HCT116 (cell line): ENCODE data around the gene TP53RK. TPM values are rescaled to one million over a fixed set of nuclear protein-coding genes. Genes with fewer than 3 reads are reported as not detected.

Experiments
- ATAC-seq: fragments of 200-7000 bp; cut with Tn5 transposase; 2 replicates; pipeline ENCODE4 v1.9.1; 2020; ENCODE audit warnings: mild to moderate bottlenecking, moderate library complexity
- BruUV-seq: library from RNA; stranded (reverse); fragments of 400-500 nt; replicated peaks from 2 replicates; lab custom pipeline; 2021; lab: Mats Ljungman, UMichigan
- CTCF ChIA-PET: fragments of 300-600 bp; sonication (Branson Sonifier 250); formaldehyde crosslinking; loops from one replicate; lab custom pipeline; 2021; ENCODE audit warnings: antibody characterized with exemption; lab: Charles Lee
- POLR2A ChIA-PET: fragments of 300-600, 350-600 bp; sonication (Branson Sonifier 250); formaldehyde crosslinking; loops from one replicate; lab custom pipeline; 2021; ENCODE audit warnings: antibody characterized with exemption; lab: Charles Lee
- RAD21 ChIA-PET, 2 experiments: fragments of 300-600 bp; sonication (Branson Sonifier 250); formaldehyde crosslinking; loops; one replicate each; lab custom pipeline; 2023; ENCODE audit warnings: low total read pairs in 2 of 2; ENCODE audit not compliant: uncharacterized antibody in 2 of 2, unreplicated experiment in 2 of 2, low non-redundant PET in 1 of 2; lab: Charles Lee
- DNase-seq: peaks from one replicate; pipeline ENCODE4 v3.0.0-alpha.2; 2010; ENCODE audit warnings: low read depth, low spot score
- H2AFZ ChIP-seq: fragments of 200-600 bp; shearing (Covaris generic), sonication (generic); 2 replicates; pipeline ENCODE4 v1.6.1; 2017; ENCODE audit warnings: low read depth, mixed run types, mixed read lengths, antibody characterized with exemption, low read length; ENCODE audit not compliant: poor library complexity, severe bottlenecking
- H3K27ac ChIP-seq: 2 replicates; pipeline ENCODE4 v1.5.1; 2012; ENCODE audit warnings: low read depth, low read length
- H3K27me3 ChIP-seq: fragments of 200-600 bp; sonication (generic); 2 replicates; pipeline ENCODE4 v1.6.1; 2016; ENCODE audit warnings: mixed run types, low read length, mixed read lengths; ENCODE audit not compliant: insufficient read depth
- H3K36me3 ChIP-seq, 2 experiments: fragments of 200-500 bp in 1 of 2; fragments of 200-600 bp in 1 of 2; sonication (Bioruptor generic) in 1 of 2; sonication (generic) in 1 of 2; 2 replicates each; pipeline versions ENCODE4 v1.5.1 to v1.6.1; 2014 to 2016; ENCODE audit warnings: low read length in 2 of 2, inconsistent platforms in 1 of 2, mixed read lengths in 1 of 2, mixed run types in 1 of 2; ENCODE audit not compliant: insufficient read depth in 2 of 2, control insufficient read depth in 1 of 2
- H3K4me1 ChIP-seq, 2 experiments: fragments of 200-600 bp in 1 of 2; sonication (generic) in 1 of 2; 2 replicates each; pipeline versions ENCODE4 v1.5.1 to v1.6.1; 2012 to 2017; ENCODE audit warnings: low read length in 2 of 2, inconsistent platforms in 1 of 2, mild to moderate bottlenecking in 1 of 2, mixed read lengths in 1 of 2, mixed run types in 1 of 2, moderate library complexity in 1 of 2; ENCODE audit not compliant: insufficient read depth in 2 of 2, control insufficient read depth in 1 of 2
- H3K4me2 ChIP-seq: fragments of 200-600 bp; sonication (generic); 2 replicates; pipeline ENCODE4 v1.6.1; 2017; ENCODE audit warnings: mixed run types, low read length, mixed read lengths
- H3K4me3 ChIP-seq, 2 experiments: fragments of 200-600 bp in 1 of 2; sonication (generic) in 1 of 2; replicated peaks in 1 of 2; 2 replicates each; pipeline ENCODE4 v1.5.1; 2011 to 2016; ENCODE audit warnings: low read length in 2 of 2, control low read depth in 1 of 2, low read depth in 1 of 2, mild to moderate bottlenecking in 1 of 2, mixed read lengths in 1 of 2, mixed run types in 1 of 2
- H3K79me2 ChIP-seq: fragments of 200-600 bp; sonication (generic); 2 replicates; pipeline ENCODE4 v1.6.1; 2017; ENCODE audit warnings: mild to moderate bottlenecking, mixed run types, low read length, moderate library complexity, mixed read lengths; ENCODE audit not compliant: insufficient read depth
- H3K9ac ChIP-seq: fragments of 200-600 bp; sonication (generic); 2 replicates; pipeline ENCODE4 v1.6.1; 2016; ENCODE audit warnings: low read length, mixed read lengths
- H3K9me2 ChIP-seq: fragments of 200-600 bp; sonication (generic), shearing (Covaris generic); 2 replicates; pipeline ENCODE4 v1.6.1; 2017; ENCODE audit warnings: mixed run types, mild to moderate bottlenecking, moderate library complexity; ENCODE audit not compliant: insufficient read depth
- H3K9me3 ChIP-seq, 2 experiments: fragments of 200-500 bp in 1 of 2; fragments of 200-600 bp in 1 of 2; sonication (Bioruptor generic) in 1 of 2; sonication (generic) in 1 of 2; 2 replicates each; pipeline ENCODE4 v1.6.1; 2014 to 2017; ENCODE audit warnings: low read length in 2 of 2, mixed read lengths in 2 of 2, inconsistent platforms in 1 of 2, low read depth in 1 of 2, mild to moderate bottlenecking in 1 of 2, mixed run types in 1 of 2, moderate library complexity in 1 of 2; ENCODE audit not compliant: control insufficient read depth in 1 of 2, insufficient read depth in 1 of 2
- H4K20me1 ChIP-seq: fragments of 200-600 bp; sonication (generic), shearing (Covaris generic); 2 replicates; pipeline ENCODE4 v1.6.1; 2017; ENCODE audit warnings: mixed run types, mild to moderate bottlenecking, moderate library complexity; ENCODE audit not compliant: insufficient read depth
- CBX3 ChIP-seq: IDR thresholded peaks from 2 replicates; pipeline ENCODE4 v1.6.1; 2012; ENCODE audit warnings: low read depth
- CEBPB ChIP-seq: IDR thresholded peaks from 2 replicates; pipeline ENCODE4 v1.6.1; 2012; ENCODE audit warnings: low read depth
- ELF1 ChIP-seq: IDR thresholded peaks from 2 replicates; pipeline ENCODE4 v1.6.1; 2012; ENCODE audit warnings: low read depth, borderline replicate concordance
- EZH2 ChIP-seq: fragments of 200-600 bp; sonication (generic); IDR thresholded peaks from 2 replicates; pipeline ENCODE4 v1.6.1; 2017; ENCODE audit warnings: antibody characterized with exemption, mixed run types
- EZH2phosphoT487 ChIP-seq: fragments of 200-600 bp; IDR thresholded peaks from 2 replicates; pipeline ENCODE4 v1.6.1; 2018; ENCODE audit warnings: antibody characterized with exemption, borderline replicate concordance
- POLR2A ChIP-seq: IDR thresholded peaks from 2 replicates; pipeline ENCODE4 v1.7.0; 2011; ENCODE audit warnings: borderline replicate concordance; ENCODE audit not compliant: insufficient read depth, insufficient read length; ENCODE audit errors: extremely low read depth
- SIN3A ChIP-seq: IDR thresholded peaks from 2 replicates; pipeline ENCODE4 v1.6.1; 2012; ENCODE audit warnings: low read depth
- SRF ChIP-seq: IDR thresholded peaks from 2 replicates; pipeline ENCODE4 v1.6.1; 2012; ENCODE audit warnings: low read depth
- TCF7L2 ChIP-seq: IDR thresholded peaks from 2 replicates; pipeline ENCODE4 v1.7.0; 2011; ENCODE audit warnings: borderline replicate concordance, inconsistent platforms; ENCODE audit not compliant: insufficient read depth, insufficient read length; ENCODE audit errors: extremely low read depth
- YY1 ChIP-seq: IDR thresholded peaks from 2 replicates; pipeline ENCODE4 v1.6.1; 2011; ENCODE audit warnings: low read length, low read depth, moderate library complexity, mild to moderate bottlenecking; ENCODE audit not compliant: insufficient replicate concordance; ENCODE audit errors: extremely low read depth
- ZFX ChIP-seq: fragments of 450-650 bp; IDR thresholded peaks from 2 replicates; pipeline ENCODE4 v1.6.1; 2017
- ZNF274 ChIP-seq: fragments of 200-500 bp; sonication (Bioruptor generic); IDR thresholded peaks from 2 replicates; pipeline ENCODE4 v1.6.1; 2014; ENCODE audit warnings: mild to moderate bottlenecking, low read depth, low read length, inconsistent platforms
- intact Hi-C: fragments of 100-400 bp; cut with micrococcal nuclease; formaldehyde crosslinking; loops from 2 replicates; pipeline ENCODE4 v1.10.0; 2022
- total RNA-seq: library from RNA; stranded (reverse); gene quantifications from one replicate; pipeline ENCODE4 v1.2.1, GENCODE V29; 2021; ENCODE audit not compliant: unreplicated experiment
- TF ChIP-seq, protein P1 (sequence below): IDR thresholded peaks from 2 replicates; pipeline ENCODE4 v1.6.1; 2012
- TF ChIP-seq, protein P2 (sequence below): IDR thresholded peaks from 2 replicates; pipeline ENCODE4 v1.6.1; 2012; ENCODE audit warnings: low read depth
- TF ChIP-seq, protein P3 (sequence below): IDR thresholded peaks from 2 replicates; pipeline ENCODE4 v1.6.1; 2011; ENCODE audit warnings: mild to moderate bottlenecking, low read length, moderate library complexity; ENCODE audit not compliant: insufficient replicate concordance; ENCODE audit errors: extremely low read depth
- TF ChIP-seq, protein P4 (sequence below), 3 experiments: fragments of 200-600 bp in 1 of 3; sonication (generic) in 1 of 3; IDR thresholded peaks in 2 of 3; conservative IDR thresholded peaks in 1 of 3; 2 replicates each; pipeline ENCODE4 v1.5.1; 2012 to 2017; ENCODE audit warnings: low read depth in 2 of 3, low read length in 2 of 3, antibody characterized with exemption in 1 of 3, borderline replicate concordance in 1 of 3, control low read depth in 1 of 3, mild to moderate bottlenecking in 1 of 3, mixed read lengths in 1 of 3, mixed run types in 1 of 3, moderate library complexity in 1 of 3; ENCODE audit not compliant: insufficient read depth in 1 of 3

TP53RK gene
- total RNA-seq, 1 experiment from 2014 or later, result 9.2 TPM

DNA sequence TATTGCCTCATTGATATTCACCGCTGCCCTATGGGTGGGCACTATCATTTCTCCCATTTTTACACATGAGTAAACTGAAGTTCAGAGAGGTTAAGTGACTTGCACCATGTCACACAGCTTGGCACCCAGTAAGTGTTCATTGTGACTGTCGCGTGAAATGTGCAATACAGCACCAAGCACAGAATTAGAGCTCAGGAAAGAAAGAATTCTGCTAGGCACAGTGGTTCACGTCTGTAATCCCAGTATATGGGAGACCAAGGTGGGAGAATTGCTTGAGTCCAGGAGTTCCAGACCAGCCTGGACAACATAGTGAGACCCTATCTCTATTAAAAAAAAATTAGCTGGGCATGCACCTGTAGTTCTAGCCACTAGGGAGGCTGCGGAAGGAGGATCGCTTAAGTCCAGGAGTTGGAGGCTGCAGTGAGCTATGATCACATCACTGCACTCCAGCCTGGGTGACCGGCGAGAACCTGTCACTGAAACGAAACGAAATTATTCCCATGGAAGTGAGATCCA, 38.6 kb downstream of the TP53RK start (continued):
- TF ChIP-seq EZH2phosphoT487, result no peak
- TF ChIP-seq, protein P1, sequence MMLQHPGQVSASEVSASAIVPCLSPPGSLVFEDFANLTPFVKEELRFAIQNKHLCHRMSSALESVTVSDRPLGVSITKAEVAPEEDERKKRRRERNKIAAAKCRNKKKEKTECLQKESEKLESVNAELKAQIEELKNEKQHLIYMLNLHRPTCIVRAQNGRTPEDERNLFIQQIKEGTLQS, result no peak
- TF ChIP-seq, protein P2, sequence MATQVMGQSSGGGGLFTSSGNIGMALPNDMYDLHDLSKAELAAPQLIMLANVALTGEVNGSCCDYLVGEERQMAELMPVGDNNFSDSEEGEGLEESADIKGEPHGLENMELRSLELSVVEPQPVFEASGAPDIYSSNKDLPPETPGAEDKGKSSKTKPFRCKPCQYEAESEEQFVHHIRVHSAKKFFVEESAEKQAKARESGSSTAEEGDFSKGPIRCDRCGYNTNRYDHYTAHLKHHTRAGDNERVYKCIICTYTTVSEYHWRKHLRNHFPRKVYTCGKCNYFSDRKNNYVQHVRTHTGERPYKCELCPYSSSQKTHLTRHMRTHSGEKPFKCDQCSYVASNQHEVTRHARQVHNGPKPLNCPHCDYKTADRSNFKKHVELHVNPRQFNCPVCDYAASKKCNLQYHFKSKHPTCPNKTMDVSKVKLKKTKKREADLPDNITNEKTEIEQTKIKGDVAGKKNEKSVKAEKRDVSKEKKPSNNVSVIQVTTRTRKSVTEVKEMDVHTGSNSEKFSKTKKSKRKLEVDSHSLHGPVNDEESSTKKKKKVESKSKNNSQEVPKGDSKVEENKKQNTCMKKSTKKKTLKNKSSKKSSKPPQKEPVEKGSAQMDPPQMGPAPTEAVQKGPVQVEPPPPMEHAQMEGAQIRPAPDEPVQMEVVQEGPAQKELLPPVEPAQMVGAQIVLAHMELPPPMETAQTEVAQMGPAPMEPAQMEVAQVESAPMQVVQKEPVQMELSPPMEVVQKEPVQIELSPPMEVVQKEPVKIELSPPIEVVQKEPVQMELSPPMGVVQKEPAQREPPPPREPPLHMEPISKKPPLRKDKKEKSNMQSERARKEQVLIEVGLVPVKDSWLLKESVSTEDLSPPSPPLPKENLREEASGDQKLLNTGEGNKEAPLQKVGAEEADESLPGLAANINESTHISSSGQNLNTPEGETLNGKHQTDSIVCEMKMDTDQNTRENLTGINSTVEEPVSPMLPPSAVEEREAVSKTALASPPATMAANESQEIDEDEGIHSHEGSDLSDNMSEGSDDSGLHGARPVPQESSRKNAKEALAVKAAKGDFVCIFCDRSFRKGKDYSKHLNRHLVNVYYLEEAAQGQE, result no peak
- TF ChIP-seq, protein P3, sequence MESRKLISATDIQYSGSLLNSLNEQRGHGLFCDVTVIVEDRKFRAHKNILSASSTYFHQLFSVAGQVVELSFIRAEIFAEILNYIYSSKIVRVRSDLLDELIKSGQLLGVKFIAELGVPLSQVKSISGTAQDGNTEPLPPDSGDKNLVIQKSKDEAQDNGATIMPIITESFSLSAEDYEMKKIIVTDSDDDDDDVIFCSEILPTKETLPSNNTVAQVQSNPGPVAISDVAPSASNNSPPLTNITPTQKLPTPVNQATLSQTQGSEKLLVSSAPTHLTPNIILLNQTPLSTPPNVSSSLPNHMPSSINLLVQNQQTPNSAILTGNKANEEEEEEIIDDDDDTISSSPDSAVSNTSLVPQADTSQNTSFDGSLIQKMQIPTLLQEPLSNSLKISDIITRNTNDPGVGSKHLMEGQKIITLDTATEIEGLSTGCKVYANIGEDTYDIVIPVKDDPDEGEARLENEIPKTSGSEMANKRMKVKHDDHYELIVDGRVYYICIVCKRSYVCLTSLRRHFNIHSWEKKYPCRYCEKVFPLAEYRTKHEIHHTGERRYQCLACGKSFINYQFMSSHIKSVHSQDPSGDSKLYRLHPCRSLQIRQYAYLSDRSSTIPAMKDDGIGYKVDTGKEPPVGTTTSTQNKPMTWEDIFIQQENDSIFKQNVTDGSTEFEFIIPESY, result no peak
- TF ChIP-seq ZFX, result no peak

DNA sequence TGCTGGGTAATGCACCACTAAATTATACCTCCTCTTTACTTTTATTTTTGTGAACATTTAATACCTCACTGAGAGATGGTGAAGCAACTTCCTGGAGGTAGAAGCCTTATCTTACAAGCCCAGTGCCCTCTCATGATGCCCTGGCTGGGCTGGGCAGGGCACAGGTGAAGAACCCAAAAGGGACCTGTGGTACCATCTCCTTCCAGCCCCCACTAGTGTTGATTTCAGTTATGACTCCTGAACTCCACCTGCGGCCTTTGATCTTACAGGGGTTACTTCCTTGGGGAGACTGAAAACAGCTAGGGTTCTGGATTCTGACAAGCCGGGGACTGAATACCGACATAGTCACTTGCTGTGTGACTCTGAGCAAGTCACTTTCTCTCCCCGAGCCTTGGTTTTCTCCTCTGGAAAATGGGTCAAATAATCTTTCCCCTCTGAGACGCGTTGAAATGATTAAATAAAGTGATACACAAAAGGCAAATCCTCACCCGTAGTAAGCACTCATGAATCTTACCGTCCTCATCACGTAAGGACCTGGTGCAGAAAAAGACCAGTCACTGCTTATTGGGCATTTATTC, 39.2 kb downstream of the TP53RK start:
- no peak for ATAC-seq
- Histone ChIP-seq H3K36me3 (no peaks in the 10 kb centered on the region), H2AFZ (no peak overlapping the region), H3K9me2 (no peaks in the 10 kb centered on the region), H3K79me2 (no peaks in the 10 kb centered on the region), H3K9me3 (no peaks in the 10 kb centered on the region), H3K27ac (no peak overlapping the region), H3K4me1 (no peaks in the 10 kb centered on the region), H3K9ac (no peak overlapping the region), H3K4me2 (no peak overlapping the region), H3K27me3 (peaks cover 45% of the 10 kb centered on the region), H3K4me3 (no peak overlapping the region), H4K20me1 (no peaks in the 10 kb centered on the region)
- intact Hi-C loops, result no loop called here
- no peak for TF ChIP-seq TCF7L2
- no peak for TF ChIP-seq ELF1
- no peak for TF ChIP-seq SRF
- no peak for TF ChIP-seq SIN3A
- no peak for TF ChIP-seq POLR2A
- no peak for TF ChIP-seq CEBPB
- no peak for TF ChIP-seq CBX3
- TF ChIP-seq, protein P1, result no peak
- TF ChIP-seq YY1, result no peak
- TF ChIP-seq ZNF274, result no peak
- no peak for TF ChIP-seq EZH2
- TF ChIP-seq, protein P4, sequence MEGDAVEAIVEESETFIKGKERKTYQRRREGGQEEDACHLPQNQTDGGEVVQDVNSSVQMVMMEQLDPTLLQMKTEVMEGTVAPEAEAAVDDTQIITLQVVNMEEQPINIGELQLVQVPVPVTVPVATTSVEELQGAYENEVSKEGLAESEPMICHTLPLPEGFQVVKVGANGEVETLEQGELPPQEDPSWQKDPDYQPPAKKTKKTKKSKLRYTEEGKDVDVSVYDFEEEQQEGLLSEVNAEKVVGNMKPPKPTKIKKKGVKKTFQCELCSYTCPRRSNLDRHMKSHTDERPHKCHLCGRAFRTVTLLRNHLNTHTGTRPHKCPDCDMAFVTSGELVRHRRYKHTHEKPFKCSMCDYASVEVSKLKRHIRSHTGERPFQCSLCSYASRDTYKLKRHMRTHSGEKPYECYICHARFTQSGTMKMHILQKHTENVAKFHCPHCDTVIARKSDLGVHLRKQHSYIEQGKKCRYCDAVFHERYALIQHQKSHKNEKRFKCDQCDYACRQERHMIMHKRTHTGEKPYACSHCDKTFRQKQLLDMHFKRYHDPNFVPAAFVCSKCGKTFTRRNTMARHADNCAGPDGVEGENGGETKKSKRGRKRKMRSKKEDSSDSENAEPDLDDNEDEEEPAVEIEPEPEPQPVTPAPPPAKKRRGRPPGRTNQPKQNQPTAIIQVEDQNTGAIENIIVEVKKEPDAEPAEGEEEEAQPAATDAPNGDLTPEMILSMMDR (IDR thresholded peaks at IDR 0.05 in 2 of 3, conservative IDR thresholded peaks at IDR 0.05 in 1 of 3; ENCODE audit: borderline replicate concordance in 1 of 3, insufficient read depth in 1 of 3, low read depth in 2 of 3, low read length in 2 of 3), result no peak
- CTCF ChIA-PET, result interaction anchor here (1.0 kb wide), 1 partner anchor 19 kb away, joined by 3 read pairs; no protein-coding TSS in a partner anchor
- RAD21 ChIA-PET, result no interaction called here
- no TSS peak for BruUV-seq
- POLR2A ChIA-PET, result no interaction called here
- DNase-seq, result no peak
